Upper lobe of left lung (tissue), 4 donors: ENCODE data around the gene TIMM44.

Source experiments
- CTCF ChIP-seq, 6 experiments: fragments of 450-650 bp in 4 of 6; fragments of 200-600 bp in 2 of 6; sonication (generic) in 2 of 6; IDR thresholded peaks; one replicate each; pipeline ENCODE4 v1.5.1; 2016 to 2019; ENCODE audit warnings: antibody characterized with exemption in 6 of 6
- EP300 ChIP-seq, 4 donors: sonication (generic); formaldehyde crosslinking; IDR thresholded peaks; one replicate each; pipeline ENCODE4 v1.5.1; 2017; ENCODE audit warnings: antibody characterized with exemption in 4 of 4, control low read depth in 2 of 4
- POLR2A ChIP-seq, 4 donors: fragments of 450-650 bp; IDR thresholded peaks; one replicate each; pipeline ENCODE4 v1.5.1; 2016 to 2017; ENCODE audit warnings: antibody characterized with exemption in 4 of 4, mild to moderate bottlenecking in 2 of 4

DNA sequence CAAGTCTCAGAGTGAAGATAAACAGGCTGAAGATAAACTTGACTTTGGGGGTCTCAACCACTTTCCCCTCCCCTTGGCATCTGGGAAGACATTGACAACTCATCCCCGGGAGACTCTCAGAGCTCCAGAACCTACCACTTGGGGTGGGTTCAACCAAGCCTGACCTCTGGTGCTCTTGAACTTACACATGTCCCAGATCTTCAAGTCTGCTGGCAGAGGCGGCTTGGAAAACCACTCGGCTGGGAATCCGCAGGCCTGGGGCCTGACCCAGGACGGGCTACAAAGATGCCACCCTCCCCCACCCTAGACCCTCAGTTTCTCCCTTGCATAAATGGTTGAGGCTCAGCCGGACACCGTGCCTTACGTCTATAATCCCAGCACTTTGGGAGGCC lies 54.6 kb downstream of the TIMM44 start:
- TF ChIP-seq CTCF (IDR thresholded peaks at IDR 0.05) (no peak), POLR2A (IDR thresholded peaks at IDR 0.05) (no peak), EP300 (IDR thresholded peaks at IDR 0.05) (no peak)
